ENCODE data around the gene ANK2.

DNA sequence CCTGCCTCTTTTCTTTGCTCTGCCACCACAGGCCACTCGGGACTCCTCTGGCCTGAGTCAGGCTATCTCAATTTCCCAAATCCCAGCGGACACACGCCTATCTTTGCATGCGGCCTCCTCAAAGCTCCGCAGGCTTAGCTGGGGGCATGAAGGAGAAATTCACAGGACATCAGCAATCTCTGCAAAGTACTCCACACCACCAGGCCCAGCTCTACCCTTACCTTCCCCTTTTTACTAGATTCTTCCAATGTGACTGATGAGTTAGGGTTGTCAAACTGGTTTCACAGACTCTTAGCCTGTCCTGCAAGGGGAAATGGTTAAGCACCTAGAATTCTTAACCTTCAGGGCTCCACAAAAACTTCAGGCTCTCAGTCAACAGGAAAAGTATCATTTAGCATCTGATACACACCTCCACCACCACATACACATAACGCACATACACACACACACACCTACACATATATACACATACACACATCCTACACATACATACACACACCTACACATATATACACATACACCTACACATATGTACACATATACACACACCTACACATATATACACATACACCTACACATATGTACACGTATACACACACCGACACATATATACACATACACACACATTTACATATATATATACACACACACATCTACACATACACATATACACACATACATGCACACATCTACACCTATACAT lies 349.1 kb downstream of the ANK2 start:
- no peak for TF ChIP-seq POLR2A (IDR thresholded peaks at IDR 0.05)
- TF ChIP-seq, protein P1, sequence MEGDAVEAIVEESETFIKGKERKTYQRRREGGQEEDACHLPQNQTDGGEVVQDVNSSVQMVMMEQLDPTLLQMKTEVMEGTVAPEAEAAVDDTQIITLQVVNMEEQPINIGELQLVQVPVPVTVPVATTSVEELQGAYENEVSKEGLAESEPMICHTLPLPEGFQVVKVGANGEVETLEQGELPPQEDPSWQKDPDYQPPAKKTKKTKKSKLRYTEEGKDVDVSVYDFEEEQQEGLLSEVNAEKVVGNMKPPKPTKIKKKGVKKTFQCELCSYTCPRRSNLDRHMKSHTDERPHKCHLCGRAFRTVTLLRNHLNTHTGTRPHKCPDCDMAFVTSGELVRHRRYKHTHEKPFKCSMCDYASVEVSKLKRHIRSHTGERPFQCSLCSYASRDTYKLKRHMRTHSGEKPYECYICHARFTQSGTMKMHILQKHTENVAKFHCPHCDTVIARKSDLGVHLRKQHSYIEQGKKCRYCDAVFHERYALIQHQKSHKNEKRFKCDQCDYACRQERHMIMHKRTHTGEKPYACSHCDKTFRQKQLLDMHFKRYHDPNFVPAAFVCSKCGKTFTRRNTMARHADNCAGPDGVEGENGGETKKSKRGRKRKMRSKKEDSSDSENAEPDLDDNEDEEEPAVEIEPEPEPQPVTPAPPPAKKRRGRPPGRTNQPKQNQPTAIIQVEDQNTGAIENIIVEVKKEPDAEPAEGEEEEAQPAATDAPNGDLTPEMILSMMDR (IDR thresholded peaks at IDR 0.05 in 4 of 5, conservative IDR thresholded peaks at IDR 0.05 in 1 of 5), result no peak
